ENCODE data around the gene ZKSCAN3. TPM values are rescaled to one million over a fixed set of nuclear protein-coding genes. Genes with fewer than 3 reads are reported as not detected.

Gene ZKSCAN3
- total and polyA plus RNA-seq, 2 donors (not counting 1 experiment from before 2014, with no cell fraction given), result 4.0 to 11.9 TPM

DNA sequence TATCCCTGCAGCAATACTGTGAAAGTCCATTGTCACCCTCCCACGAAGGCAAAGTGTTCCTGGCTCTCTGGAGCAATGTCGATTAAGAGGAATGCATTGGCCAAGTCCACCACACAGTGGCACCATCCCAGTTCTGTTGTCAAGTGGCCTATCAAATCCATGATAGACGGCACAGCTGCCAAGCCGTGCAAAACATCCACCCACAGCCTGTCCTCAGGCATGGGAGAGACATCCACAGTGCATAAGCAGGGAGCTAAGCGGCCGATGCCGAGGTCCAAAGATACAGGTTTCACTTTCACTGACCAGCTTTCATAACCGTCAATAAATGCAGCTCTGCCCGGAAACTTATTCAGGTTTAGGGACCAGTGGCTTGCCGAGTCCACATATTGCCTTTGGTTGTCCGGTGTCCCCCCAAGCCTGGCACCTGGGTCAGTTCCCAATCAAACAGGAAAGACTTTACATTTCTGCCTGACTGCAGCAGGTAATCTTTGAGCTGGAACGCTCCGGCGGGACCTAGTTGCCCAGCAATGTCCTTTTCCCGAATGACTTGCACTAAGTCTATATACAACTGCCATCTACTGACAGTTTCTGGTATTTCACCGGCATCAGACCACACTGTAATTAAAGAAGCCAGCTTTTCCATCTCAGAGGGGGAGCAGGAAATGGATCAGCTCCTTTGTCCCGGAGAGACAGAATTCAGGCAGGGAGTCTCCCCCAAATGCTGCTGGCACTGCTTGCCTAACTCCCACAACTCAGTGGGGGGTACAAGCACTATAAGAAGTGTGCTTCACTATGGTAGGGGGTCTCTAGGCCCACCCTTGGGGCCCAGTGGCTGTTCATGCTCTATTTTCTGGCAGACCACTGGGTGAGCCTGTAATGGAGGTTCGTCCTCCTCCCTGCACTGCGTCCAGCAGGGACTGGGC, 6.3 kb downstream of the ZKSCAN3 start:
- Histone ChIP-seq H3K4me2 (replicated peaks; ENCODE audit: low read depth, low read length, poor library complexity, severe bottlenecking) (peak overlapping the region; percentile 74), H3K4me1 (ENCODE audit: control insufficient read depth in 2 of 2, insufficient read depth in 2 of 2, low read length in 2 of 2) (peaks cover 2 to 17% of the 10 kb centered on the region in 2 donors), H3K27ac (ENCODE audit: low read length in 2 of 2) (no peak overlapping the region), H3K9me3 (ENCODE audit: control extremely low read depth in 1 of 3, control insufficient read depth in 2 of 3, insufficient read depth in 1 of 3, low read length in 2 of 3) (peaks cover 0 to 12% (median 0%) of the 10 kb centered on the region in 3 donors), H3K27me3 (replicated peaks in 1 of 4; ENCODE audit: control extremely low read depth in 1 of 4, control insufficient read depth in 3 of 4, insufficient read depth in 4 of 4, low read length in 3 of 4) (no peaks in the 10 kb centered on the region), H3K4me3 (ENCODE audit: control extremely low read depth in 1 of 5, extremely low read depth in 1 of 5, insufficient read depth in 1 of 5, low read depth in 2 of 5, low read length in 4 of 5) (peak overlapping the region; percentile 48 to 70 (median 61)), H3K9ac (ENCODE audit: low read length) (peak overlapping the region; percentile 66), H2AFZ (ENCODE audit: insufficient read depth, low read depth, low read length, poor library complexity, severe bottlenecking) (peak overlapping the region; percentile 80), H3K36me3 (replicated peaks in 1 of 2; ENCODE audit: control extremely low read depth in 1 of 2, control insufficient read depth in 1 of 2, extremely low read depth in 1 of 2, insufficient read depth in 2 of 2, low read length in 1 of 2) (peaks cover 0 to 7% of the 10 kb centered on the region in 2 experiments), H4K20me1 (ENCODE audit: control insufficient read depth, insufficient read depth, low read length, poor library complexity, severe bottlenecking) (peaks cover 13% of the 10 kb centered on the region), H3K79me2 (ENCODE audit: control insufficient read depth, insufficient read depth, low read length) (peaks cover 61% of the 10 kb centered on the region)
- CTCF ChIA-PET, result interaction anchor here (0.6 to 4.5 kb wide), 45 partner anchors 10 to 1196 kb away, joined by 3 to 37 read pairs (median 4); partner anchors contain the start of genes PGBD1, ZKSCAN4, ZKSCAN8 and ZSCAN12
- WGBS (ENCODE audit: insufficient coverage), result 5% methylated on average over 18 of the region's 19 CpGs
- DNase-seq (peak; percentile 81), ATAC-seq (ENCODE audit: low read depth) (peak; percentile 87)
- TF ChIP-seq EZH2 (IDR thresholded peaks at IDR 0.05; ENCODE audit: borderline replicate concordance, insufficient read depth, low read depth, low read length, poor library complexity, severe bottlenecking), result no peak
- TF ChIP-seq, protein P1, sequence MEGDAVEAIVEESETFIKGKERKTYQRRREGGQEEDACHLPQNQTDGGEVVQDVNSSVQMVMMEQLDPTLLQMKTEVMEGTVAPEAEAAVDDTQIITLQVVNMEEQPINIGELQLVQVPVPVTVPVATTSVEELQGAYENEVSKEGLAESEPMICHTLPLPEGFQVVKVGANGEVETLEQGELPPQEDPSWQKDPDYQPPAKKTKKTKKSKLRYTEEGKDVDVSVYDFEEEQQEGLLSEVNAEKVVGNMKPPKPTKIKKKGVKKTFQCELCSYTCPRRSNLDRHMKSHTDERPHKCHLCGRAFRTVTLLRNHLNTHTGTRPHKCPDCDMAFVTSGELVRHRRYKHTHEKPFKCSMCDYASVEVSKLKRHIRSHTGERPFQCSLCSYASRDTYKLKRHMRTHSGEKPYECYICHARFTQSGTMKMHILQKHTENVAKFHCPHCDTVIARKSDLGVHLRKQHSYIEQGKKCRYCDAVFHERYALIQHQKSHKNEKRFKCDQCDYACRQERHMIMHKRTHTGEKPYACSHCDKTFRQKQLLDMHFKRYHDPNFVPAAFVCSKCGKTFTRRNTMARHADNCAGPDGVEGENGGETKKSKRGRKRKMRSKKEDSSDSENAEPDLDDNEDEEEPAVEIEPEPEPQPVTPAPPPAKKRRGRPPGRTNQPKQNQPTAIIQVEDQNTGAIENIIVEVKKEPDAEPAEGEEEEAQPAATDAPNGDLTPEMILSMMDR (IDR thresholded peaks at IDR 0.05), result peak; percentile 84
- intact Hi-C loops (cut with micrococcal nuclease), result loop anchor here (1.0 to 2.0 kb wide), 7 partner anchors 104 to 1194 kb away; partner anchors contain the start of genes ZKSCAN4 and ZKSCAN8
- Mint-ChIP-seq H3K9me3 (ENCODE audit: insufficient read depth) (no peaks in the 10 kb centered on the region), H3K4me1 (peaks cover 18% of the 10 kb centered on the region), H3K27ac (peak overlapping the region; percentile 87), H3K27me3 (no peaks in the 10 kb centered on the region), H3K4me3 (peak overlapping the region; percentile 99)
- POLR2A ChIA-PET, result interaction anchor here (0.6 to 1.2 kb wide), 4 partner anchors 20 to 465 kb away, joined by 3 to 5 read pairs (median 3); partner anchors contain the start of gene ZSCAN31

Measured in B cell (primary cell).